H9 (cell line): ENCODE results near the gene RBMS3. TPM values are rescaled to one million over a fixed set of nuclear protein-coding genes. Genes with fewer than 3 reads are reported as not detected.

Experiments
- DNase-seq: peaks from one replicate; pipeline ENCODE4 v3.0.0-alpha.2; 2017
- H2AFZ ChIP-seq: one replicate; pipeline ENCODE4 v1.6.1; 2013; ENCODE audit warnings: mild to moderate bottlenecking, low read length, control low read depth, moderate library complexity
- H2AK5ac ChIP-seq: 2 replicates; pipeline ENCODE4 v1.6.1; 2013; ENCODE audit warnings: low read length, control low read depth, mixed read lengths; ENCODE audit not compliant: insufficient read length
- H2BK120ac ChIP-seq: one replicate; pipeline ENCODE4 v1.6.1; 2013; ENCODE audit warnings: low read depth, mild to moderate bottlenecking, low read length, control low read depth, inconsistent platforms; ENCODE audit not compliant: poor library complexity, severe bottlenecking
- H2BK12ac ChIP-seq: 2 replicates; pipeline ENCODE4 v1.6.1; 2013; ENCODE audit warnings: low read length, control low read depth, mixed read lengths, low read depth; ENCODE audit not compliant: insufficient read length
- H2BK15ac ChIP-seq: 2 replicates; pipeline ENCODE4 v1.6.1; 2013; ENCODE audit warnings: low read depth, low read length, control low read depth
- H2BK20ac ChIP-seq: one replicate; pipeline ENCODE4 v1.6.1; 2013; ENCODE audit warnings: low read depth, mild to moderate bottlenecking, low read length, control low read depth, inconsistent platforms; ENCODE audit not compliant: poor library complexity, severe bottlenecking
- H2BK5ac ChIP-seq: 2 replicates; pipeline ENCODE4 v1.6.1; 2013; ENCODE audit warnings: low read length, control low read depth, mixed read lengths; ENCODE audit not compliant: insufficient read length
- H3K14ac ChIP-seq: 2 replicates; pipeline ENCODE4 v1.6.1; 2013; ENCODE audit warnings: low read length, control low read depth; ENCODE audit not compliant: insufficient read depth
- H3K18ac ChIP-seq: 2 replicates; pipeline ENCODE4 v1.6.1; 2013; ENCODE audit warnings: low read depth, mild to moderate bottlenecking, mixed read lengths, low read length, control low read depth; ENCODE audit not compliant: insufficient read length
- H3K23ac ChIP-seq: 2 replicates; pipeline ENCODE4 v1.6.1; 2013; ENCODE audit warnings: low read length, control low read depth, mixed read lengths, low read depth; ENCODE audit not compliant: insufficient read length
- H3K23me2 ChIP-seq: 2 replicates; pipeline ENCODE4 v1.6.1; 2013; ENCODE audit warnings: low read depth, mild to moderate bottlenecking, mixed read lengths, low read length, control low read depth; ENCODE audit not compliant: insufficient read length, poor library complexity, severe bottlenecking
- H3K27ac ChIP-seq: 2 replicates; pipeline ENCODE4 v1.5.1; 2013; ENCODE audit warnings: low read length, control low read depth, mixed read lengths, low read depth; ENCODE audit not compliant: insufficient read length
- H3K27me3 ChIP-seq: 2 replicates; pipeline ENCODE4 v1.6.1; 2013; ENCODE audit warnings: low read length, control low read depth, inconsistent platforms; ENCODE audit not compliant: insufficient read depth
- H3K4ac ChIP-seq: 2 replicates; pipeline ENCODE4 v1.6.1; 2013; ENCODE audit warnings: low read depth, mild to moderate bottlenecking, control low read depth, inconsistent platforms, low read length, moderate library complexity
- H3K4me1 ChIP-seq: 2 replicates; pipeline ENCODE4 v1.6.1; 2013; ENCODE audit warnings: low read length, control low read depth, inconsistent platforms; ENCODE audit not compliant: insufficient read depth
- H3K4me2 ChIP-seq: 2 replicates; pipeline ENCODE4 v1.6.1; 2013; ENCODE audit warnings: low read length, control low read depth, mixed read lengths; ENCODE audit not compliant: insufficient read length, insufficient read depth
- H3K56ac ChIP-seq: 2 replicates; pipeline ENCODE4 v1.6.1; 2013; ENCODE audit warnings: low read depth, mild to moderate bottlenecking, mixed read lengths, low read length, control low read depth; ENCODE audit not compliant: insufficient read length
- H3K79me1 ChIP-seq: 2 replicates; pipeline ENCODE4 v1.6.1; 2013; ENCODE audit warnings: low read depth, mild to moderate bottlenecking, moderate library complexity, low read length, control low read depth, inconsistent platforms; ENCODE audit not compliant: insufficient read depth, poor library complexity, severe bottlenecking
- H3K79me2 ChIP-seq: 2 replicates; pipeline ENCODE4 v1.6.1; 2013; ENCODE audit warnings: low read length, control low read depth, inconsistent platforms; ENCODE audit not compliant: insufficient read depth
- H3K9ac ChIP-seq: 2 replicates; pipeline ENCODE4 v1.6.1; 2013; ENCODE audit warnings: low read length, control low read depth, mixed read lengths; ENCODE audit not compliant: insufficient read length; ENCODE audit errors: extremely low read depth
- H3K9me3 ChIP-seq: one replicate; pipeline ENCODE4 v1.6.1; 2013; ENCODE audit warnings: low read depth, low read length, inconsistent platforms; ENCODE audit not compliant: control insufficient read depth
- H3T11ph ChIP-seq: one replicate; pipeline ENCODE4 v1.6.1; 2013; ENCODE audit warnings: mild to moderate bottlenecking, low read length, control low read depth, inconsistent platforms
- H4K20me1 ChIP-seq: one replicate; pipeline ENCODE4 v1.6.1; 2013; ENCODE audit not compliant: control insufficient read depth, insufficient read length, insufficient read depth
- H4K5ac ChIP-seq: 2 replicates; pipeline ENCODE4 v1.6.1; 2013; ENCODE audit warnings: low read depth, mild to moderate bottlenecking, mixed read lengths, low read length, control low read depth; ENCODE audit not compliant: insufficient read length
- H4K8ac ChIP-seq: replicated peaks from 2 replicates; pipeline ENCODE4 v1.6.1; 2013; ENCODE audit warnings: low read length, control low read depth, mixed read lengths, low read depth; ENCODE audit not compliant: insufficient read length
- H4K91ac ChIP-seq: 2 replicates; pipeline ENCODE4 v1.6.1; 2013; ENCODE audit warnings: low read depth, mild to moderate bottlenecking, moderate library complexity, mixed read lengths, low read length, control low read depth; ENCODE audit not compliant: insufficient read length
- H3K27ac Mint-ChIP-seq, 3 experiments: 2 replicates in 2 of 3; 3 replicates in 1 of 3; pipeline ENCODE4 v1.8.0; 2020 to 2021; ENCODE audit warnings: mixed read lengths in 3 of 3, mild to moderate bottlenecking in 1 of 3, moderate library complexity in 1 of 3
- H3K27me3 Mint-ChIP-seq: 2 replicates; pipeline ENCODE4 v1.8.0; 2021; ENCODE audit warnings: low read depth, mild to moderate bottlenecking, moderate library complexity, mixed read lengths
- H3K36me3 Mint-ChIP-seq, 3 experiments: 2 replicates in 2 of 3; 3 replicates in 1 of 3; pipeline ENCODE4 v1.8.0; 2020 to 2021; ENCODE audit warnings: low read depth in 3 of 3, mixed read lengths in 3 of 3; ENCODE audit not compliant: insufficient read depth in 1 of 3
- H3K4me1 Mint-ChIP-seq, 2 experiments: 2 replicates each; pipeline ENCODE4 v1.8.0; 2020; ENCODE audit warnings: mixed read lengths in 2 of 2
- H3K4me3 Mint-ChIP-seq, 2 experiments: 2 replicates in 1 of 2; 3 replicates in 1 of 2; pipeline ENCODE4 v1.8.0; 2020 to 2021; ENCODE audit warnings: mild to moderate bottlenecking in 2 of 2, mixed read lengths in 2 of 2, moderate library complexity in 1 of 2
- H3K9me3 Mint-ChIP-seq, 2 experiments: 2 replicates in 1 of 2; 3 replicates in 1 of 2; pipeline ENCODE4 v1.8.0; 2020; ENCODE audit warnings: mild to moderate bottlenecking in 2 of 2, mixed read lengths in 2 of 2, moderate library complexity in 1 of 2
- WGBS: extraction: QIAGEN DNeasy Blood & Tissue Kit; methylation state at CpG from one replicate; pipeline ENCODE4 v1.1.7; 2013; ENCODE audit warnings: missing lambda C conversion rate, low lambda C conversion rate, mixed read lengths; ENCODE audit not compliant: insufficient read length; ENCODE audit errors: extremely low coverage; 5-methylcytosine and 5-hydroxymethylcytosine counted together
- total RNA-seq: library from RNA; stranded (reverse); gene quantifications from 2 replicates; pipeline ENCODE4 v1.2.1, GENCODE V29; 2021
- TF ChIP-seq, protein P1 (sequence below): fragments of 200-600 bp; sonication (generic); conservative IDR thresholded peaks from 3 replicates; pipeline ENCODE4 v1.8.0; 2021; ENCODE audit warnings: antibody characterized with exemption, mild to moderate bottlenecking

RBMS3 gene
- total RNA-seq, 1 experiment from 2014 or later: 8.1 TPM

DNA sequence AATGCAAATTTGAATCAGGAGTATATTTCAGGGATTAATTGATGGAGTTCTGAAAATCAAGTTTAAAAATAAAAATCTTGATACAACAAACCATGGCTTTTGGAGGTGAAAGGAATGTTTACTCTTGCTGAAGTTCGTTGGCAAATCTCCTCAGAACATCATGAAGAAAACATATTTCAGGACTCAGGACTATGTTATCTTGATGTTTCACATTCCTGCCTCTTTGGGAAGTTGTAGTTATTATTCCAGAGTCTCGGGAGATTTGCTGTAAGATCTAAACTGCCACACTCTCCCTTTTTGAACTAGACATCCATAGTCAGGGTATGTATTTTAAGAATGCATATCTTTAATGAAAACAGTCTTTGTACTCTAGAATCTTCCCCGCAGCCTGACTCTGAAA is 271.2 kb downstream of the RBMS3 start:
- Mint-ChIP-seq H3K27me3 (no peaks in the 10 kb centered on the region), H3K27ac (no peak overlapping the region), H3K9me3 (no peaks in the 10 kb centered on the region; a peak in 1 of 5 replicates), H3K4me3 (no peak overlapping the region), H3K36me3 (peaks cover 0 to 2% (median 2%) of the 10 kb centered on the region in 3 experiments; a peak in 2 of 7 replicates), H3K4me1 (peaks cover 0 to 10% of the 10 kb centered on the region in 2 experiments; a peak in 2 of 4 replicates)
- Histone ChIP-seq H3K14ac (no peak overlapping the region), H3K79me2 (no peaks in the 10 kb centered on the region), H2BK120ac (no peak overlapping the region), H3K27ac (no peak overlapping the region), H3K27me3 (no peaks in the 10 kb centered on the region), H2BK5ac (no peak overlapping the region), H3K79me1 (no peaks in the 10 kb centered on the region), H4K8ac (no peak overlapping the region), H3K18ac (no peak overlapping the region), H4K5ac (no peak overlapping the region), H3K9ac (no peak overlapping the region), H4K20me1 (no peaks in the 10 kb centered on the region), H2AK5ac (no peak overlapping the region), H3K23ac (no peak overlapping the region), H2AFZ (no peak overlapping the region), H3K4ac (no peak overlapping the region), H3K23me2 (no peaks in the 10 kb centered on the region), H2BK12ac (no peak overlapping the region), H3K56ac (no peak overlapping the region), H4K91ac (no peak overlapping the region), H3T11ph (no peak overlapping the region), H3K4me2 (no peak overlapping the region), H3K4me1 (no peaks in the 10 kb centered on the region), H2BK15ac (no peak overlapping the region), H3K9me3 (no peaks in the 10 kb centered on the region), H2BK20ac (no peak overlapping the region)
- TF ChIP-seq, protein P1, sequence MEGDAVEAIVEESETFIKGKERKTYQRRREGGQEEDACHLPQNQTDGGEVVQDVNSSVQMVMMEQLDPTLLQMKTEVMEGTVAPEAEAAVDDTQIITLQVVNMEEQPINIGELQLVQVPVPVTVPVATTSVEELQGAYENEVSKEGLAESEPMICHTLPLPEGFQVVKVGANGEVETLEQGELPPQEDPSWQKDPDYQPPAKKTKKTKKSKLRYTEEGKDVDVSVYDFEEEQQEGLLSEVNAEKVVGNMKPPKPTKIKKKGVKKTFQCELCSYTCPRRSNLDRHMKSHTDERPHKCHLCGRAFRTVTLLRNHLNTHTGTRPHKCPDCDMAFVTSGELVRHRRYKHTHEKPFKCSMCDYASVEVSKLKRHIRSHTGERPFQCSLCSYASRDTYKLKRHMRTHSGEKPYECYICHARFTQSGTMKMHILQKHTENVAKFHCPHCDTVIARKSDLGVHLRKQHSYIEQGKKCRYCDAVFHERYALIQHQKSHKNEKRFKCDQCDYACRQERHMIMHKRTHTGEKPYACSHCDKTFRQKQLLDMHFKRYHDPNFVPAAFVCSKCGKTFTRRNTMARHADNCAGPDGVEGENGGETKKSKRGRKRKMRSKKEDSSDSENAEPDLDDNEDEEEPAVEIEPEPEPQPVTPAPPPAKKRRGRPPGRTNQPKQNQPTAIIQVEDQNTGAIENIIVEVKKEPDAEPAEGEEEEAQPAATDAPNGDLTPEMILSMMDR: no peak
- DNase-seq: no peak
- WGBS: no CpG with 5 or more reads among the region's 3 CpGs
